Measurements from ENCODE around the gene RPL10A. TPM values are rescaled to one million over a fixed set of nuclear protein-coding genes. Genes with fewer than 3 reads are reported as not detected.
"Not testable (repeated sequence)": the region's sequence is repeated elsewhere in the genome, so short reads cannot be mapped to it uniquely, and the experiment has no call there.

Gene RPL10A
- total RNA-seq, 2 donors from 2014 or later: 691 to 715 TPM

GRCh38 chr6:35499372-35499771 is 31.2 kb downstream of the RPL10A start:
- ATAC-seq: no peak
- intact Hi-C loops (cut with DNase I): no loop called here
- no peak for DNase-seq

GRCh38 chr6:35500782-35501181 is 32.6 kb downstream of the RPL10A start:
- no peak for ATAC-seq
- intact Hi-C loops (cut with DNase I): no loop called here
- DNase-seq: no peak

GRCh38 chr6:35501784-35502183 is 33.6 kb downstream of the RPL10A start:
- intact Hi-C loops (cut with DNase I): no loop called here
- ATAC-seq: no peak
- DNase-seq: no peak

GRCh38 chr6:35503534-35503933 is 35.3 kb downstream of the RPL10A start:
- ATAC-seq (no peak), DNase-seq (no peak)
- intact Hi-C loops (cut with DNase I): no loop called here

GRCh38 chr6:35505999-35506412 is 37.8 kb downstream of the RPL10A start:
- intact Hi-C loops (cut with DNase I): no loop called here
- no peak for ATAC-seq
- DNase-seq: no peak

- intact Hi-C loops (cut with DNase I): no loop called here
Measured at GRCh38 chr6:35506536-35506935, 38.3 kb downstream of the RPL10A start.

GRCh38 chr6:35507221-35507620 is 39.0 kb downstream of the RPL10A start:
- intact Hi-C loops (cut with DNase I): no loop called here
- ATAC-seq (no peak), DNase-seq (no peak)

More at GRCh38 chr6:35506536-35506935, 38.3 kb downstream of the RPL10A start:
- ATAC-seq (no peak), DNase-seq (no peak)

GRCh38 chr6:35508027-35508426 is 39.8 kb downstream of the RPL10A start:
- intact Hi-C loops (cut with DNase I): no loop called here
- DNase-seq: no peak
- ATAC-seq: no peak

- no peak for DNase-seq
- ATAC-seq: no peak
- intact Hi-C loops (cut with DNase I): no loop called here
Measured at GRCh38 chr6:35508542-35508941, 40.3 kb downstream of the RPL10A start.

- DNase-seq: no peak
- no peak for ATAC-seq
- intact Hi-C loops (cut with DNase I): no loop called here
Measured at GRCh38 chr6:35510916-35511561, 42.8 kb downstream of the RPL10A start.

GRCh38 chr6:35511562-35511941 is 43.4 kb downstream of the RPL10A start:
- DNase-seq: no peak
- ATAC-seq: peak in 1 of 2 donors; percentile 41
- intact Hi-C loops (cut with DNase I): no loop called here

- DNase-seq (no peak), ATAC-seq (peak; percentile 10 to 19)
- intact Hi-C loops (cut with DNase I): no loop called here
Measured at GRCh38 chr6:35512006-35512405, 43.8 kb downstream of the RPL10A start.

GRCh38 chr6:35512740-35513139 is 44.5 kb downstream of the RPL10A start, which contains the start of gene TULP1:
TULP1 (minus strand) TSS chr6:35512896; CDS start chr6:35512858, 38 bp downstream.
- intact Hi-C loops (cut with DNase I): no loop called here
- no peak for ATAC-seq
- DNase-seq: no peak

GRCh38 chr6:35514587-35514986 is 46.4 kb downstream of the RPL10A start:
- no peak for ATAC-seq
- intact Hi-C loops (cut with DNase I): no loop called here

GRCh38 chr6:35515939-35516338 is 47.7 kb downstream of the RPL10A start:
- DNase-seq; intact Hi-C loops (cut with DNase I); ATAC-seq: not testable (repeated sequence)

More at GRCh38 chr6:35514587-35514986, 46.4 kb downstream of the RPL10A start:
- DNase-seq: no peak

GRCh38 chr6:35516712-35517111 is 48.5 kb downstream of the RPL10A start:
- intact Hi-C loops (cut with DNase I): no loop called here
- ATAC-seq (no peak), DNase-seq (no peak)

- DNase-seq; ATAC-seq; intact Hi-C loops (cut with DNase I): not testable (repeated sequence)
Measured at GRCh38 chr6:35517978-35518377, 49.8 kb downstream of the RPL10A start.

- intact Hi-C loops (cut with DNase I): no loop called here
- DNase-seq (no peak), ATAC-seq (no peak)
Measured at GRCh38 chr6:35518566-35519312, 50.5 kb downstream of the RPL10A start.

- ATAC-seq: no peak
- intact Hi-C loops (cut with DNase I): loop anchor here in 1 of 2 donors (10.0 kb wide), 1 partner anchor 65 kb away; no protein-coding TSS in a partner anchor
- no peak for DNase-seq
Measured at GRCh38 chr6:35519313-35520015, 51.3 kb downstream of the RPL10A start.

Data from left cardiac atrium (tissue), 4 donors.